HG03039 (cell line): ENCODE results near the gene ADAM10.

Source experiments
- ATAC-seq: cut with Tn5 transposase; IDR thresholded peaks from one replicate; pipeline ENCODE4 v1.9.1; 2021; ENCODE audit warnings: mild to moderate bottlenecking, moderate library complexity; ENCODE audit not compliant: unreplicated experiment

ADAM10 gene

DNA sequence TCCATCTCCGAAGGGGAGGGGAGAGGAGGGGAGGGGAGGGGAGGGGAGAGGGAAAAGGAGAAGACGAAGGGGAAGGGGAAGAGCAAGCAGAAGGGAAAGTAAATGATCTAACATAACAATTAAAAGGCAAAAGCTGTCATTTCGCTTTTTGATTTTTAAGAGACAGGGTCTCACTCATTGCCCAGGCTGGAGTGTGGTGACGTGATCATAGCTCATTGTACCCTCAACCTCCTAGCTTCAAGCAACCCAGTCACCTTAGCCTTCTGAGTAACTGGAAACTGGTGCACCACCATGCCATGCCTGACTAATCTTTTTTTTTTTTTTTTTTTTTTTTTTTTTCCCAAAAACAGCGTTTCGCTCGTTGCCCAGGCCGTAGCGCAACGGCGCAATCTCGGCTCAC is 22.6 kb downstream of the ADAM10 start:
- no peak for ATAC-seq

DNA sequence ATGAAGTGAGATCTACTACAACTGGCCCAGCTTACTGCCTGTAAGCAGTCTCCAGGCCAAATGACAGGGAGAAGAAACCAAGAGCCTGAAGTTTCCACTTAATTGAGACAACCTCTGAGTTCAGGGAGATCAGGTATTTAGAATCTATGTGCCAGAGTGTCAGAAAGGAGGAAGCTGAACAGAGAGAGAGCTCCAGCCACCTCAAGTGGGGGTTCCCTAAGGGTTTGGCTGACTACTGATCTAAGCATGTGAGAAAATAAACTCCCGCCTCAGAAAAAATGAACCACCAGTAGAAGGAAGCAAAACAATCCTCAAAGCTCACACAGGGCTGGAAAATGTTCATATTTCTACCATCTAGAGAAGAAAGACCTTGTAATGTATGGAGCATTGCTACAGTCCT is 25.0 kb downstream of the ADAM10 start:
- ATAC-seq = peak; percentile 79

DNA sequence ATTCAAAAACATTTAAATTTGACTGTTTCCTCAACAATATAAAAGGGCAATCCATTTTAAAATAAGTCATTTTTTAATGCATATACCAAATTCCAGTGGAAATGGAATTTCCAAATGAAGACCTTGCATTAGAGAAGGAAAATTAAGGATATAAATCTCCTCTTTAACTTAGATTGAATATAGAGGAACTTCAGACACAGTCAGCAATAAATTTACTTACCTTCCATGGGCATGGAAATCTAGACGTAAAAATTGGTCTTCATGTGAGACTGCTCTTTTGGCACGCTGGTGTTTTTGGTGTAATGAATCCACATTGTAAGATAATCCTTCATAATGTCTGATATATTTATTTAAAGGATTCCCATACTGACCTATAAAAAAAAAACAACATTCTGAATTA is 32.1 kb downstream of the ADAM10 start:
- ATAC-seq = no peak

DNA sequence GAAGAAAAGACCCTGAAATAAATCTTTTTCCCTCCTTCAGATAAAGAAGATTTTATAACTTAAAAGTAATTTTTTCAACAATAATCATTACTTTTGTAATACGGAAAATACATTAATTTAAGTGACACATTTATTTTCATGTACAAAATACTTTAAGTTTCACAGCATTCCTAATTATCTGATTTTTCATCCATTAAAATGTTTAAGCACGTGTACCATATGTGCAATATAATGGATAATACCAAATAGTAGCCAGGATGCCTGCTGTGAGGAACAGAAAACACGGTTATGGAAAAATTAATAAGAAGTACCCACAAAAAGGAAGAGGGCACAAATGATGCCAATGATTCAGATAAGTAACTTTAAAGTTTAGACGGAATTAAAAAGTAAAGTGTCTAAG is 33.5 kb downstream of the ADAM10 start:
- ATAC-seq = no peak

GRCh38 chr15:58715266-58715917 is 34.1 kb downstream of the ADAM10 start:
- ATAC-seq = no peak

DNA sequence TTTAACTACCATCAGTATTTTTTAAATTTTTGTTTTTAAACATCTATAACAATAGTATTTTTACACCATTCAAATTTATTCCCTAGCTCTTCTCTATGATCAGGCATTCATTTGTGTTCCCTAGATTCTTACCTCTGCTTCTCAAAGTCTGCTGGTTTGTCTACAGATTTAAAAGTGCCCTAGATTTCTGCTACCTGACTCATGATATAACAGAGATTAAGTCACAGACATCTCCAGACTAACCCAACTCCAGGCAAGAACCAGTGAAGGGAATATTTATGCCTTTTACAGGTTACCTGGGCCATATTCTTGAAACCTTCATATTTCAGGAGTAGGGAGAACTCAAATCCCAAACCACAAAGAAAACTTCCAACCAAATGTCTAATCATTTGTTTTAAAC is 38.8 kb downstream of the ADAM10 start:
- ATAC-seq = no peak

GRCh38 chr15:58707397-58707796 is 42.1 kb downstream of the ADAM10 start:
- ATAC-seq = no peak

- ATAC-seq = no peak
These were observed 44.4 kb downstream of the ADAM10 start for GRCh38 chr15:58705105-58705504.

DNA sequence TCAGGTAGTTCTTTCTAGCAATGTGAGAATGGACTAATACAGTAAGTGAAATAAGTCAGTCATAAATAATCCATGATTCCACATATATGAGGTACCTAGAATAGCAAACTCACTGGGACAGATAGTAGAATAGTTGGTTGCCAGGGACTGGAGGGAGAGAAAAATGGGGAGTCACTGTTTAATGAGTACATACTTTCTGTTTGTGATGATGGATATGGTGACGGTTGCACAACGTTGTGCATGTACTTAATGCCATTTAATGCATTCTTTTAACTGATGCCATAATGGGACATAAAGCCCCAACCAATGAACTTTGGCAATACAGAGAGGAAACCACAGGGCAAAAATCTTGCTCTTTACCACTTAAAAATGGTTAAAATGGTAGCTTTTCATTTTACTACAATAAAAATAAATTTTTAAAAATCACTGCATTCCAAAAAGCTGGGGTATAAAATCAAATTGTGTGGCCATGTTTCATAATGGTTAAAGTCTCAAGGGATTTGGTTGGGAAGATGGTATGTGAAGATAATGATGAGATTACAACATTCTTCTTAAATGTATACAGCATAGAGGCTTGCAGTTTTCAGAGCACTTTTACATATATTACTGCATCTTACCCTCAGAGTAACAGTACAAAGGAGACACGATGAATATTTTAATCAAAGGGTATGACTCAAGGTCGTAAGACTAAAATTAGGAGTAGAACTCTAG is 45.2 kb downstream of the ADAM10 start:
- ATAC-seq = no peak

- ATAC-seq = no peak
These were observed 45.9 kb downstream of the ADAM10 start for GRCh38 chr15:58703610-58704009.

DNA sequence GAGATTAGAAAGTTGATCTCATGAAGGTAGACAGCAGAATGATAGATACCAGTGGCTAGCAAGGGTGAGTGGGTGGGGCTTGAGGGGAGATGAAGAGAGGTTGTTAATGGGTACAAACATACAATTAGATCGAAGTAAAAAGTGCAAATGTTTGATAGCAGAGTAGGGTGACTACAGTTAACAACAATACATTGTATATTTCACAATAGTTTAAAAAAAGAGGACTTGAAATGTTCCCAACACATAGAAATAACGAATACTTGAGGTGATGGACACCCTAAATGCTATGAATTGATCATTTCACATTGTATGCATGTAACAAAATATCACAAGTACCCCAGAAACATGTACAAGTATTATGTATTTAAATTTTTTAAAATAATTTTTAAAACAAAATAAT is 47.3 kb downstream of the ADAM10 start:
- no peak for ATAC-seq

GRCh38 chr15:58701376-58701775 is 48.1 kb downstream of the ADAM10 start:
- ATAC-seq = no peak

- no peak for ATAC-seq
These were observed 49.7 kb downstream of the ADAM10 start for GRCh38 chr15:58699769-58700168.

- no peak for ATAC-seq
These were observed 50.4 kb downstream of the ADAM10 start for GRCh38 chr15:58698887-58699641.

- no peak for ATAC-seq
These were observed 52.3 kb downstream of the ADAM10 start for GRCh38 chr15:58697220-58697619.

DNA sequence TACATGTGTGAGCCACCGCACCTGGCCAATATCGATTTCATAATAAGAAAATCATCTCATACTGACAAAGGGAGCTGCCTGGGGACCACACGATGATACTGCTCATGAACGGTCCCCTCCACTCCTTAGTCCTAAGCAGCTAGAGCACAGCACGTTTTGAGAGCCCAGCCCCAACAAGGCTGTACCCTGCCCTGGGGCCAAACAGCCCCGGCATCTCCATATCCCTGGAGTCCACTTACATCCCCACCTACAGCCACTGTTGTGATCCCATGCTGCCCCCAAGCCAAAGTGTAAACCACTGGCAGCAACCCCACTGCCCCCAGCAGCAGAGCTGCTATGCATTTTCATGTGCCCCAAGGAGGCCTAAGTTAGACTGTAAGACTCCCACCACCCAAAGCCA is 52.8 kb downstream of the ADAM10 start:
- ATAC-seq = no peak

DNA sequence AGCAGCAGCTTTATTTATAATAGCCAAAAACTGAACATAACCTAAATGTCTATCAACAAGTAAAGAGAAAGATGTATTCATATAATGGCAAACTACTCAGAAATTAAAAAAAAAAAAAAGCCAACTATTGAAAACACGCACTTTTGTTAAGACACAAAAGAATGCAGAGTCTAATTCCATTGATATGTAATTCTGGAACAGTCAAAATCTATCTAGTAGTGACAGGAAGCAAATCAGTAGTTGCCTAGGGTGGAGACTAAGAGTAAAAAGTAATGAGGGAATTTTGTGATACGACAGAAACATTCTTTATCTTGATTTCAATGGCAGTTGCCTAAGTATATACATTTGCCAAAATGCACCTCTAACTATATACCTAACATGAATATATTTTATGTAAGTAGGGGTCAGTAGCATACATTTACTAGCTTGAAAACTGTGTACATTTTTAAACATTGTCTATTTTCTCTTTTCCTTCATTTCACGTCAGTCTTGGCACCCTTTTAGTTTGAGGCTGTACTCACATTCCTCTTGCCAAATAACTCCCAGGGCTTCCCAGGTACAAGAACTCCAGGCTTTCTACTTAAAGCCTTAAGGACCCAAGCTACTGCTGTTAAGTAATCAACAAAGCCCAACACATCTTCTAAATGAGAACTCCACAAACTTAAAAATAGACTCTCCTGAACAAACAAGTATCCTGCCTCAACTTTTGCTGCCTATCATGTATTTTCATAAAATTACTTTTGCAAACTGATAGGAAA is 54.7 kb downstream of the ADAM10 start:
- no peak for ATAC-seq

- ATAC-seq = no peak
These were observed 58.8 kb downstream of the ADAM10 start for GRCh38 chr15:58690703-58691102.

- ATAC-seq = no peak
These were observed 59.9 kb downstream of the ADAM10 start for GRCh38 chr15:58689646-58690045.

GRCh38 chr15:58686286-58686685 is 63.2 kb downstream of the ADAM10 start:
- ATAC-seq = no peak

DNA sequence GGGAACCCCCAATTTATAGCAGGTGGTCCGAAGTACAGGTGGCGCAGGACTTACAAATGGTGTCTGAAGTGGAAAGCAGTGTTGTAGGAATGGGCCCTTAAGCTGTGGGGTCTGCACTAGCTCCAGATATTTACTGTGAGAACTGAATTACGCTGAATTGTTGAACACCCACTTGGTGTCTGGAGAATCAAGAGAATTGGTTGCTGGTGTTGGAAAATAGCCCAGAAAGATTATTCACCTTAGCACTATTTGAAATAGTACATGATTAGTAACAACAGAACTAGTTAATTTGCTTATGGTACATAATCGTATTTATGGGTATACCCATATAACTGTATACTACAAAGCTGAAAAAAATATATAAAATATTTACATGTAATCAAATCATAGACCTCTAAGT is 64.8 kb downstream of the ADAM10 start:
- no peak for ATAC-seq
